Ishikawa (cell line): Measurements from ENCODE around the gene RAB11FIP4.

Experiments used
- CEBPB ChIP-seq: IDR thresholded peaks from 2 replicates; pipeline ENCODE4 v1.6.1; 2012
- CREB1 ChIP-seq: IDR thresholded peaks from 2 replicates; pipeline ENCODE4 v1.6.1; 2012; ENCODE audit warnings: low read depth
- EGR1 ChIP-seq: IDR thresholded peaks from 2 replicates; pipeline ENCODE4 v1.6.1; 2012
- EP300 ChIP-seq: IDR thresholded peaks from 2 replicates; pipeline ENCODE4 v1.6.1; 2012; ENCODE audit warnings: borderline replicate concordance
- MAX ChIP-seq: IDR thresholded peaks from 2 replicates; pipeline ENCODE4 v1.6.1; 2012
- NFIC ChIP-seq: IDR thresholded peaks from 2 replicates; pipeline ENCODE4 v1.6.1; 2012
- RAD21 ChIP-seq: IDR thresholded peaks from 2 replicates; pipeline ENCODE4 v1.6.1; 2012; ENCODE audit warnings: low read depth
- REST ChIP-seq: IDR thresholded peaks from 2 replicates; pipeline ENCODE4 v1.6.1; 2012; ENCODE audit warnings: low read depth, mild to moderate bottlenecking
- TAF1 ChIP-seq: IDR thresholded peaks from 2 replicates; pipeline ENCODE4 v1.6.1; 2012; ENCODE audit warnings: low read depth, mild to moderate bottlenecking
- TCF12 ChIP-seq: IDR thresholded peaks from 2 replicates; pipeline ENCODE4 v1.6.1; 2012; ENCODE audit warnings: low read depth
- USF1 ChIP-seq: IDR thresholded peaks from 2 replicates; pipeline ENCODE4 v1.6.1; 2012
- YY1 ChIP-seq: IDR thresholded peaks from 2 replicates; pipeline ENCODE4 v1.6.1; 2012; ENCODE audit warnings: low read depth

GRCh38 chr17:31456814-31457213, 65.3 kb downstream of the RAB11FIP4 start:
- TF ChIP-seq REST (no peak), EP300 (no peak), YY1 (no peak), TAF1 (no peak), CREB1 (no peak), RAD21 (no peak), MAX (no peak), TCF12 (no peak), EGR1 (no peak), USF1 (no peak), NFIC (no peak), CEBPB (no peak)
